Measurements from ENCODE around the gene WASF2.

- TF ChIP-seq POLR2A (IDR thresholded peaks at IDR 0.05) (no peak), CTCF (IDR thresholded peaks at IDR 0.05) (no peak)
Measured at GRCh38 chr1:27503844-27504587, 14.0 kb upstream of the WASF2 start.

All from body of pancreas (tissue), 4 donors.